C4-2B (cell line): ENCODE data around the gene PLPPR2.

ENCODE experiments used
- CTCF ChIP-seq: fragments of 450-650 bp; conservative IDR thresholded peaks from 2 replicates; pipeline ENCODE4 v1.5.1; 2017; ENCODE audit warnings: mild to moderate bottlenecking
- ZFX ChIP-seq: fragments of 450-650 bp; IDR thresholded peaks from 2 replicates; pipeline ENCODE4 v1.6.1; 2017

- TF ChIP-seq CTCF (no peak), ZFX (no peak)
Observed at GRCh38 chr19:11347546-11348039, 7.6 kb upstream of the PLPPR2 start.
